Liver (tissue), 9 donors: ENCODE measurements around the gene AP3M1. TPM values are rescaled to one million over a fixed set of nuclear protein-coding genes. Genes with fewer than 3 reads are reported as not detected.

Experiments
- DNase-seq: peaks from one replicate; pipeline ENCODE4 v3.0.0-alpha.2; 2017; ENCODE audit warnings: low spot score
- H3K27ac ChIP-seq, 2 donors: one replicate each; pipeline ENCODE4 v1.7.0; 2013; ENCODE audit warnings: inconsistent platforms in 2 of 2, low read length in 2 of 2, control low read depth in 1 of 2, low read depth in 1 of 2, mild to moderate bottlenecking in 1 of 2
- H3K27me3 ChIP-seq, 4 donors: one replicate each; pipeline versions ENCODE4 v1.6.1 to v1.7.0; 2013; ENCODE audit warnings: low read length in 3 of 4, inconsistent platforms in 1 of 4, mild to moderate bottlenecking in 1 of 4, moderate library complexity in 1 of 4; ENCODE audit not compliant: control insufficient read depth in 4 of 4, insufficient read depth in 4 of 4
- H3K36me3 ChIP-seq, 4 donors: one replicate each; pipeline versions ENCODE4 v1.6.1 to v1.7.0; 2013; ENCODE audit warnings: low read length in 3 of 4, mild to moderate bottlenecking in 3 of 4, low read depth in 1 of 4, moderate library complexity in 1 of 4; ENCODE audit not compliant: control insufficient read depth in 4 of 4, insufficient read depth in 3 of 4
- H3K4me1 ChIP-seq, 4 donors: one replicate each; pipeline versions ENCODE4 v1.6.1 to v1.7.0; 2013; ENCODE audit warnings: low read length in 3 of 4, mild to moderate bottlenecking in 3 of 4, moderate library complexity in 1 of 4; ENCODE audit not compliant: control insufficient read depth in 4 of 4, insufficient read depth in 4 of 4
- H3K4me3 ChIP-seq, 3 donors: one replicate each; pipeline versions ENCODE4 v1.6.1 to v1.7.0; 2013; ENCODE audit warnings: low read length in 3 of 3, control low read depth in 1 of 3, low read depth in 1 of 3, mild to moderate bottlenecking in 1 of 3
- H3K9ac ChIP-seq, 2 donors: one replicate each; pipeline ENCODE4 v1.7.0; 2013; ENCODE audit warnings: low read length in 2 of 2, mild to moderate bottlenecking in 2 of 2, moderate library complexity in 2 of 2, control low read depth in 1 of 2, low read depth in 1 of 2
- H3K9me3 ChIP-seq, 4 donors: one replicate each; pipeline versions ENCODE4 v1.6.1 to v1.7.0; 2013; ENCODE audit warnings: low read length in 3 of 4; ENCODE audit not compliant: control insufficient read depth in 4 of 4
- ATF3 ChIP-seq: IDR thresholded peaks from 2 replicates; pipeline ENCODE4 v1.6.1; 2016; ENCODE audit warnings: antibody characterized with exemption
- CTCF ChIP-seq: fragments of 150-350 bp; IDR thresholded peaks from 2 replicates; pipeline ENCODE4 v1.5.1; 2017; ENCODE audit warnings: improper control_type of control experiment, low read depth, low read length; ENCODE audit not compliant: missing input control
- EGR1 ChIP-seq, 2 donors: IDR thresholded peaks; 2 replicates each; pipeline ENCODE4 v1.6.1; 2016 to 2018; ENCODE audit warnings: antibody characterized with exemption in 2 of 2, low read depth in 2 of 2
- FOXA1 ChIP-seq: IDR thresholded peaks from 2 replicates; pipeline ENCODE4 v1.6.1; 2016; ENCODE audit warnings: antibody characterized with exemption
- FOXA2 ChIP-seq: IDR thresholded peaks from 2 replicates; pipeline ENCODE4 v1.6.1; 2016; ENCODE audit warnings: antibody characterized with exemption
- GABPA ChIP-seq, 2 donors: IDR thresholded peaks in 1 of 2; conservative IDR thresholded peaks in 1 of 2; 2 replicates each; pipeline ENCODE4 v1.6.1; 2016; ENCODE audit warnings: antibody characterized with exemption in 2 of 2, mild to moderate bottlenecking in 1 of 2, moderate library complexity in 1 of 2
- HNF4A ChIP-seq, 2 donors: conservative IDR thresholded peaks; 2 replicates each; pipeline ENCODE4 v1.6.1; 2016; ENCODE audit warnings: antibody characterized with exemption in 2 of 2, mild to moderate bottlenecking in 2 of 2
- HNF4G ChIP-seq: IDR thresholded peaks from 2 replicates; pipeline ENCODE4 v1.6.1; 2016; ENCODE audit warnings: antibody characterized with exemption
- JUND ChIP-seq, 2 donors: IDR thresholded peaks; 2 replicates each; pipeline ENCODE4 v1.6.1; 2016; ENCODE audit warnings: antibody characterized with exemption in 2 of 2
- MAX ChIP-seq: IDR thresholded peaks from 2 replicates; pipeline ENCODE4 v1.6.1; 2016; ENCODE audit warnings: antibody characterized with exemption
- NR2F2 ChIP-seq: IDR thresholded peaks from 2 replicates; pipeline ENCODE4 v1.6.1; 2016; ENCODE audit warnings: antibody characterized with exemption
- RAD21 ChIP-seq, 2 donors: IDR thresholded peaks; 2 replicates each; pipeline ENCODE4 v1.6.1; 2016; ENCODE audit warnings: antibody characterized with exemption in 2 of 2, mild to moderate bottlenecking in 2 of 2
- REST ChIP-seq: IDR thresholded peaks from 2 replicates; pipeline ENCODE4 v1.6.1; 2016; ENCODE audit warnings: antibody characterized with exemption, mild to moderate bottlenecking
- RXRA ChIP-seq, 2 donors: IDR thresholded peaks; 2 replicates each; pipeline ENCODE4 v1.6.1; 2017 to 2018; ENCODE audit warnings: antibody characterized with exemption in 2 of 2, mild to moderate bottlenecking in 1 of 2
- SP1 ChIP-seq: IDR thresholded peaks from 2 replicates; pipeline ENCODE4 v1.6.1; 2018; ENCODE audit warnings: antibody characterized with exemption, mild to moderate bottlenecking
- TAF1 ChIP-seq: conservative IDR thresholded peaks from 2 replicates; pipeline ENCODE4 v1.6.1; 2016; ENCODE audit warnings: antibody characterized with exemption, mild to moderate bottlenecking
- YY1 ChIP-seq: IDR thresholded peaks from 2 replicates; pipeline ENCODE4 v1.6.1; 2016; ENCODE audit warnings: antibody characterized with exemption, mild to moderate bottlenecking
- ZBTB33 ChIP-seq: IDR thresholded peaks from 2 replicates; pipeline ENCODE4 v1.6.1; 2016; ENCODE audit warnings: antibody characterized with exemption
- WGBS: extraction: QIAGEN DNeasy Blood & Tissue Kit; methylation state at CpG from one replicate; pipeline ENCODE4 v1.1.7; 2013; 5-methylcytosine and 5-hydroxymethylcytosine counted together
- polyA plus RNA-seq, 2 donors: library from polyadenylated mRNA; stranded (reverse) in 1 of 2; unstranded in 1 of 2; fragments of 200-250 nt in 1 of 2; fragments of >200 nt in 1 of 2; fragmentation: Nextera tagmentation in 1 of 2; extraction: Ambion mirVana in 1 of 2; gene quantifications; one replicate each; pipeline versions ENCODE4 v1.2.1 to v1.2.3, GENCODE V29; 2013 to 2015
- total RNA-seq, 2 donors: library from RNA; depleted of rRNA; stranded (reverse); fragments of >200 nt; gene quantifications; one replicate each; pipeline ENCODE4 v1.2.3, GENCODE V29; 2014
- donor health status: healthy.
- donor health status: healthy.
- donor health status: healthy.
- donor health status: healthy.
- donor health status: healthy.

AP3M1 gene
- total and polyA plus RNA-seq, 4 donors, result 7.5 to 24.8 (median 16.6) TPM

GRCh38 chr10:74199315-74199714 lies 48.7 kb upstream of the AP3M1 start:
- H3K9me3 ChIP-seq, result no peaks in the 10 kb centered on the region
- no peaks in the 10 kb centered on the region for H3K4me1 ChIP-seq
- no peak for TF ChIP-seq ATF3
- TF ChIP-seq YY1, result no peak
- no peak for TF ChIP-seq ZBTB33
- no peak for TF ChIP-seq RAD21 (IDR thresholded peaks at IDR 0.05)
- no peak for TF ChIP-seq JUND (IDR thresholded peaks at IDR 0.05)
- no peak for TF ChIP-seq FOXA1
- TF ChIP-seq MAX, result no peak
- no peak for TF ChIP-seq SP1
- TF ChIP-seq HNF4G, result no peak
- no peak for TF ChIP-seq CTCF
- TF ChIP-seq NR2F2, result no peak
- TF ChIP-seq EGR1 (IDR thresholded peaks at IDR 0.05; ENCODE audit: low read depth in 2 of 2), result no peak
- no peak for TF ChIP-seq TAF1
- peaks cover 0 to 11% (median 5%) of the 10 kb centered on the region in 4 donors for H3K36me3 ChIP-seq
- DNase-seq, result no peak
- no peak overlapping the region for H3K27ac ChIP-seq
- H3K9ac ChIP-seq, result no peak overlapping the region
- H3K27me3 ChIP-seq, result no peaks in the 10 kb centered on the region
- no peak overlapping the region for H3K4me3 ChIP-seq
- WGBS, result over 99% methylated on average over 4 of the region's 4 CpGs

GRCh38 chr10:74194999-74195398 lies 44.4 kb upstream of the AP3M1 start:
- Histone ChIP-seq H3K36me3 (no peaks in the 10 kb centered on the region), H3K9ac (no peak overlapping the region), H3K4me3 (no peak overlapping the region), H3K9me3 (no peaks in the 10 kb centered on the region), H3K27me3 (no peaks in the 10 kb centered on the region), H3K4me1 (peaks cover 4 to 10% (median 9%) of the 10 kb centered on the region in 4 donors), H3K27ac (no peak overlapping the region)
- no peak for TF ChIP-seq ATF3
- TF ChIP-seq YY1, result no peak
- no peak for TF ChIP-seq CTCF
- no peak for TF ChIP-seq HNF4G
- TF ChIP-seq HNF4A (conservative IDR thresholded peaks at IDR 0.05), result no peak
- no peak for TF ChIP-seq ZBTB33
- TF ChIP-seq FOXA1, result no peak
- TF ChIP-seq MAX, result no peak
- no peak for TF ChIP-seq GABPA (IDR thresholded peaks at IDR 0.05 in 1 of 2, conservative IDR thresholded peaks at IDR 0.05 in 1 of 2)
- no peak for TF ChIP-seq TAF1
- TF ChIP-seq RAD21 (IDR thresholded peaks at IDR 0.05), result no peak
- TF ChIP-seq SP1, result no peak
- TF ChIP-seq FOXA2, result no peak
- TF ChIP-seq JUND (IDR thresholded peaks at IDR 0.05), result no peak
- TF ChIP-seq NR2F2, result no peak
- no peak for TF ChIP-seq EGR1 (IDR thresholded peaks at IDR 0.05; ENCODE audit: low read depth in 2 of 2)
- no peak for TF ChIP-seq RXRA (IDR thresholded peaks at IDR 0.05)
- no peak for TF ChIP-seq REST
- DNase-seq, result no peak
- WGBS, result 79% methylated on average over 3 of the region's 3 CpGs
